ENCODE results near the gene CAMK1D. TPM values are rescaled to one million over a fixed set of nuclear protein-coding genes. Genes with fewer than 3 reads are reported as not detected.

CAMK1D gene
- total and polyA plus RNA-seq, 2 of the 8 experiments (the other 6 are each of a cell fraction or from before 2014, with no cell fraction given), result 3.5 to 10.6 TPM

GRCh38 chr10:12710594-12711349 is 361.4 kb downstream of the CAMK1D start (continued):
- TF ChIP-seq KDM4A (IDR thresholded peaks at IDR 0.05; ENCODE audit: low read depth, low read length, severe bottlenecking), result no peak
- TF ChIP-seq SP4 (IDR thresholded peaks at IDR 0.05; ENCODE audit: low read length), result no peak
- no peak for TF ChIP-seq CHD1 (IDR thresholded peaks at IDR 0.05; ENCODE audit: low read depth, low read length)
- TF ChIP-seq RFX5 (IDR thresholded peaks at IDR 0.05; ENCODE audit: borderline replicate concordance, low read depth, low read length), result no peak
- peak; percentile 94 to 95 for TF ChIP-seq RAD21 (IDR thresholded peaks at IDR 0.05 in 1 of 2, conservative IDR thresholded peaks at IDR 0.05 in 1 of 2; ENCODE audit: low read depth in 2 of 2, low read length in 2 of 2)
- TF ChIP-seq CTCF (IDR thresholded peaks at IDR 0.05; ENCODE audit: control extremely low read depth in 1 of 3, insufficient read depth in 1 of 3, low read depth in 1 of 3, low read length in 3 of 3), result peak; percentile 84 to 94 (median 87)
- no peak for TF ChIP-seq BACH1 (IDR thresholded peaks at IDR 0.05; ENCODE audit: low read length)
- TF ChIP-seq BRCA1 (IDR thresholded peaks at IDR 0.05; ENCODE audit: low read depth, low read length), result no peak
- no peak for TF ChIP-seq HDAC6 (IDR thresholded peaks at IDR 0.05; ENCODE audit: low read depth, low read length)
- no peak for TF ChIP-seq SUZ12 (IDR thresholded peaks at IDR 0.05; ENCODE audit: low read length)
- no peak for TF ChIP-seq EGR1 (IDR thresholded peaks at IDR 0.05; ENCODE audit: borderline replicate concordance, low read depth, low read length)
- TF ChIP-seq POU5F1 (IDR thresholded peaks at IDR 0.05; ENCODE audit: low read depth, low read length), result no peak
- no peak for TF ChIP-seq SIRT6 (IDR thresholded peaks at IDR 0.05; ENCODE audit: low read length)
- TF ChIP-seq ZNF274 (IDR thresholded peaks at IDR 0.05; ENCODE audit: borderline replicate concordance, extremely low read depth, low read length), result no peak
- no peak for TF ChIP-seq MAFK (IDR thresholded peaks at IDR 0.05; ENCODE audit: low read depth, low read length)
- TF ChIP-seq SAP30 (IDR thresholded peaks at IDR 0.05; ENCODE audit: insufficient read depth, insufficient replicate concordance, low read length), result no peak
- no peak for TF ChIP-seq EP300 (IDR thresholded peaks at IDR 0.05; ENCODE audit: borderline replicate concordance in 1 of 2, low read depth in 2 of 2, low read length in 2 of 2)
- no peak for TF ChIP-seq TAF1 (IDR thresholded peaks at IDR 0.05; ENCODE audit: low read depth, low read length)
- TF ChIP-seq KDM1A (IDR thresholded peaks at IDR 0.05; ENCODE audit: borderline replicate concordance, low read length), result no peak
- peak; percentile 71; the same call in 1 of the 2 replicates for TF ChIP-seq CEBPB (IDR thresholded peaks at IDR 0.05; ENCODE audit: low read depth, low read length)
- TF ChIP-seq EZH2 (IDR thresholded peaks at IDR 0.05; ENCODE audit: low read depth, low read length, severe bottlenecking), result no peak
- 0 out of 2 replicates have a peak, but pooled peaks have one; percentile 12 for TF ChIP-seq CREB1 (IDR thresholded peaks at IDR 0.05)
- peak; percentile 58; the same call in 1 of the 2 replicates for TF ChIP-seq YY1 (IDR thresholded peaks at IDR 0.05; ENCODE audit: low read depth, low read length)

Data from H1 (cell line).